CD4-positive, alpha-beta T cell (primary cell): Measurements from ENCODE around the gene TEPSIN. TPM values are rescaled to one million over a fixed set of nuclear protein-coding genes. Genes with fewer than 3 reads are reported as not detected.

Experiments used
- ATAC-seq: fragments of 200-7000 bp; cut with Tn5 transposase; one replicate; pipeline ENCODE4 v1.10.0; 2022; ENCODE audit warnings: mild to moderate bottlenecking; ENCODE audit not compliant: poor library complexity
- CTCF ChIA-PET: fragments of 350-600 bp; sonication (Branson Sonifier 250); formaldehyde crosslinking; loops from one replicate; lab custom pipeline; 2021; ENCODE audit warnings: antibody characterized with exemption, inconsistent platforms; lab: Charles Lee
- POLR2A ChIA-PET: fragments of 350-600 bp; sonication (Branson Sonifier 250); formaldehyde crosslinking; loops from one replicate; lab custom pipeline; 2021; ENCODE audit warnings: antibody characterized with exemption, inconsistent platforms; lab: Charles Lee
- DNase-seq, 14 experiments: peaks; one replicate each; pipeline ENCODE4 v3.0.0-alpha.2; 2013 to 2020; ENCODE audit warnings: mixed read lengths in 2 of 14
- H3K27ac ChIP-seq, 2 donors: one replicate each; pipeline versions ENCODE4 v1.5.1 to v1.7.0; 2013; ENCODE audit warnings: low read length in 2 of 2, low read depth in 1 of 2, mild to moderate bottlenecking in 1 of 2
- H3K27me3 ChIP-seq, 2 experiments: 1 replicate in 1 of 2; 2 replicates in 1 of 2; pipeline versions ENCODE4 v1.6.1 to v1.7.0; 2013; ENCODE audit warnings: low read length in 2 of 2, control low read depth in 1 of 2, mild to moderate bottlenecking in 1 of 2, moderate library complexity in 1 of 2; ENCODE audit not compliant: insufficient read depth in 2 of 2, control insufficient read depth in 1 of 2
- H3K36me3 ChIP-seq: one replicate; pipeline ENCODE4 v1.6.1; 2013; ENCODE audit warnings: low read length, control low read depth; ENCODE audit not compliant: insufficient read depth
- H3K4me1 ChIP-seq: one replicate; pipeline ENCODE4 v1.6.1; 2013; ENCODE audit warnings: low read length, control low read depth; ENCODE audit not compliant: insufficient read depth
- H3K4me3 ChIP-seq: one replicate; pipeline ENCODE4 v1.5.1; 2013; ENCODE audit warnings: mild to moderate bottlenecking, low read length, moderate library complexity
- H3K9me3 ChIP-seq, 2 experiments: 1 replicate in 1 of 2; 2 replicates in 1 of 2; pipeline versions ENCODE4 v1.6.1 to v1.7.0; 2013; ENCODE audit warnings: low read length in 2 of 2, mild to moderate bottlenecking in 2 of 2, control low read depth in 1 of 2, moderate library complexity in 1 of 2; ENCODE audit not compliant: control insufficient read depth in 1 of 2, insufficient read depth in 1 of 2
- H3K27ac Mint-ChIP-seq: one replicate; pipeline ENCODE4 v1.8.0; 2020; ENCODE audit warnings: mixed read lengths
- H3K27me3 Mint-ChIP-seq: one replicate; pipeline ENCODE4 v1.8.0; 2021; ENCODE audit warnings: mixed read lengths
- H3K36me3 Mint-ChIP-seq: one replicate; pipeline ENCODE4 v1.8.0; 2021; ENCODE audit warnings: low read depth, mixed read lengths
- H3K4me1 Mint-ChIP-seq: one replicate; pipeline ENCODE4 v1.8.0; 2021; ENCODE audit warnings: low read depth, mixed read lengths
- H3K4me3 Mint-ChIP-seq: one replicate; pipeline ENCODE4 v1.8.0; 2020; ENCODE audit warnings: mild to moderate bottlenecking, mixed read lengths
- H3K9me3 Mint-ChIP-seq: one replicate; pipeline ENCODE4 v1.8.0; 2020; ENCODE audit warnings: mixed read lengths
- CTCF ChIP-seq: fragments of 200-600 bp; IDR thresholded peaks from one replicate; pipeline ENCODE4 v1.8.0; 2022; ENCODE audit warnings: antibody characterized with exemption, mild to moderate bottlenecking
- intact Hi-C, 2 experiments: fragments of 100-400 bp; cut with DNase I in 1 of 2; cut with micrococcal nuclease in 1 of 2; formaldehyde crosslinking; loops; one replicate each; pipeline versions ENCODE4 v1.15.1 to v1.9.0; 2023 to 2025; cut with DNase I, micrococcal nuclease
- total RNA-seq, 174 experiments: library from RNA in 2 of 174; stranded (reverse) in 2 of 174; gene quantifications; one replicate each; pipeline ENCODE4 v1.2.3 and lab custom pipeline; 2021 to 2026

TEPSIN gene
- total RNA-seq, 2 experiments from 2014 or later, result 68.2 to 74.4 TPM

- H3K9me3 Mint-ChIP-seq, result no peaks in the 10 kb centered on the region
- H3K27me3 Mint-ChIP-seq, result no peaks in the 10 kb centered on the region
- Histone ChIP-seq H3K4me3 (no peak overlapping the region), H3K4me1 (peaks cover 10% of the 10 kb centered on the region), H3K9me3 (no peaks in the 10 kb centered on the region), H3K36me3 (peaks cover 26% of the 10 kb centered on the region), H3K27me3 (no peaks in the 10 kb centered on the region), H3K27ac (no peak overlapping the region)
- POLR2A ChIA-PET, result no interaction called here
- intact Hi-C loops, result no loop called here
- no peak for TF ChIP-seq CTCF
- H3K27ac Mint-ChIP-seq, result no peak overlapping the region
- peaks cover 5% of the 10 kb centered on the region for H3K36me3 Mint-ChIP-seq
- peaks cover 6% of the 10 kb centered on the region for H3K4me1 Mint-ChIP-seq
- no peak for DNase-seq
- H3K4me3 Mint-ChIP-seq, result no peak overlapping the region
- CTCF ChIA-PET, result no interaction called here
- no peak for ATAC-seq
These were observed 7.5 kb upstream of the TEPSIN start for GRCh38 chr17:81246343-81246670.

- peaks cover 5% of the 10 kb centered on the region for H3K36me3 Mint-ChIP-seq
- H3K27ac Mint-ChIP-seq, result no peak overlapping the region
- H3K4me3 Mint-ChIP-seq, result no peak overlapping the region
These were observed 6.9 kb upstream of the TEPSIN start for GRCh38 chr17:81245665-81246342.

GRCh38 chr17:81245024-81245664 lies 6.3 kb upstream of the TEPSIN start:
- Histone ChIP-seq H3K36me3 (peaks cover 19% of the 10 kb centered on the region), H3K4me3 (no peak overlapping the region), H3K9me3 (no peaks in the 10 kb centered on the region), H3K27ac (no peak overlapping the region), H3K4me1 (peaks cover 21% of the 10 kb centered on the region), H3K27me3 (no peaks in the 10 kb centered on the region)
- TF ChIP-seq CTCF, result no peak
- ChIA-PET CTCF (no interaction called here), POLR2A (interaction anchor here (1.1 kb wide), 1 partner anchor 22 kb away, joined by 3 read pairs; the partner anchor contains the start of gene CEP131)
- H3K27me3 Mint-ChIP-seq, result no peaks in the 10 kb centered on the region
- intact Hi-C loops, result no loop called here
- peaks cover 14% of the 10 kb centered on the region for H3K4me1 Mint-ChIP-seq
- DNase-seq, result no peak
- no peaks in the 10 kb centered on the region for H3K9me3 Mint-ChIP-seq
- H3K36me3 Mint-ChIP-seq, result peaks cover 5% of the 10 kb centered on the region
- no peak for ATAC-seq
- no peak overlapping the region for H3K4me3 Mint-ChIP-seq
- no peak overlapping the region for H3K27ac Mint-ChIP-seq

More at GRCh38 chr17:81245665-81246342, 6.9 kb upstream of the TEPSIN start:
- no peak overlapping the region for H3K4me3 ChIP-seq
- H3K27me3 Mint-ChIP-seq, result no peaks in the 10 kb centered on the region
- peaks cover 10% of the 10 kb centered on the region for H3K4me1 Mint-ChIP-seq
- intact Hi-C loops, result no loop called here
- no peak for DNase-seq
- no peaks in the 10 kb centered on the region for H3K9me3 Mint-ChIP-seq
- peaks cover 15% of the 10 kb centered on the region for H3K4me1 ChIP-seq
- CTCF ChIA-PET, result no interaction called here
- H3K36me3 ChIP-seq, result peaks cover 24% of the 10 kb centered on the region
- no peaks in the 10 kb centered on the region for H3K27me3 ChIP-seq
- POLR2A ChIA-PET, result interaction anchor here (1.1 kb wide), 1 partner anchor 23 kb away, joined by 3 read pairs; the partner anchor contains the start of gene CEP131
- H3K27ac ChIP-seq, result no peak overlapping the region
- no peaks in the 10 kb centered on the region for H3K9me3 ChIP-seq
- no peak for ATAC-seq
- TF ChIP-seq CTCF, result no peak
